Measurements from ENCODE around the gene CAMK2N1.
A peak's percentile ranks its signal among the peaks of the same experiment; 100 is the strongest.

Gene CAMK2N1

DNA sequence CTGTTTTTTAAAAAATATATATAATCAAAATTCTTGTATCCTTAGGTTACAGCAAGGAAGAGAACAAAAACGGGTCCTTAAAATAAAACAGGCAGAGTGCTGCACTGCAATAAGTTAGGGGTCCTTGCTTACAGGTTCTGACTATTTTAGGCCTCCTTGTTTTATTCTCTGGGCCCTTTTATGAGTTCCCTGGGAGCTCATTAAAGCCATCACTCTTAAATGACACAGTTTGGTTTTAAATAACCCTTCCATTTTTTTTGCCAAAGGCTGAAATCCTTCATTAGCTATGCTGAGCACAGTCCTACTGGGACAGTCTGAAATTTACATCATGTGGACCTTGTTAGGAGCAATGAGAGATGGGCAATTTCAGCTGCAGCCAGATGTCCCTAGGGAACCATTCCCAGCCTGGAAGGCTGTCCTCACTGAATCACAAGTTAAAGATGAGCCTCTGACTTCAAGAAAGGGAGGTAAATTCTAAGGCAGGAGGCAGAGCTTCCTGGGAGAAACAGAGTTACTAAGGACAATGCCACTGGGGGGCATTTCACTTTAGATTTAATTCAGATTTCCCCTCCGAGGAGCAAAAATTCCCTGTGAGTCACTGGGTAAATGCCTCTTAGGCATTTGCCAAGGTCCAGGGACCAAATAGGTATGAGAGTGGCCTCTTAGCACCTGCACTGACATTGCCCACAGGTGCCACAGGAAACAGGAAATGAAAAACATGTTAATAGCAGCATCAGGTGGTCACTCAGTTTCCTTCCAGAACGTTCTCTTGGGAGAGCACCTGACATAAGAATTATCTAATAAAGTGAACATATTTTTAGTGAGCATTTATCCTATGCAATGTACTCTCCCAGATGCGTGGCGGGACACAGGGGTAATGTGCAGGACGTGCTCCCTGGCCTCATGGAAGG is 25.8 kb upstream of the CAMK2N1 start:
- Histone ChIP-seq H3K9me3 (replicated peaks in 1 of 11) (no peaks in the 10 kb centered on the region), H3K27ac (no peak overlapping the region), H3K4me1 (peaks cover 5 to 19% (median 11%) of the 10 kb centered on the region in 10 experiments), H3K27me3 (no peaks in the 10 kb centered on the region), H3K9ac (0 out of 22 replicates have a peak overlapping the region, but pooled peaks of 1 of the 11 experiments have one; percentile 9), H3K36me3 (no peaks in the 10 kb centered on the region), H3K4me3 (no peak overlapping the region), H3K4me2 (peak overlapping the region in 5 of 11 experiments; percentile 16 to 51 (median 34); a peak in 5 of 22 replicates), H4K20me1 (peaks cover 0 to 3% (median 0%) of the 10 kb centered on the region in 11 experiments; a peak in 1 of 22 replicates)
- no peak for TF ChIP-seq Cebpa-rat (IDR thresholded peaks at IDR 0.05)

DNA sequence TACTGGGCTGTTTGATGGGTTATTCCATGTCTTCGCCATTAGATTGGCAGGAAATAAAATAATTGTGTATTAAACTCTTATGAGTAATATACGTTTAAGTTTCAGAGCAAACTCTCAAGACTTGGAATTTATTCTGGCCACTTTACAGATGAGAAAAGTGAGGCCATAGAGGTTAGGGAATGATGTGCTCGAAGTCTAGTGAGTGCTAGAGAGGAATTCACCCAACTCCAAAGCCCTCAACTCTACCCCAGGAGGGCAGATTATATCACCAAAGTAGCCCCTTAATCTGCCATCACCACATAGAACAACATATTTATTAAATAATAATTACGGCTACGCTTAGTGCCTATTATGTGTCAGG is 22.4 kb upstream of the CAMK2N1 start:
- Histone ChIP-seq H3K27ac (peak overlapping the region; percentile 78 to 91 (median 85)), H4K20me1 (peaks cover 11 to 31% (median 22%) of the 10 kb centered on the region in 11 experiments; a peak in 18 of 22 replicates), H3K27me3 (no peaks in the 10 kb centered on the region), H3K9ac (peak overlapping the region; percentile 84 to 93 (median 90)), H3K9me3 (replicated peaks in 1 of 11) (no peaks in the 10 kb centered on the region), H3K36me3 (peaks cover 20 to 31% (median 28%) of the 10 kb centered on the region in 11 experiments), H3K4me3 (peak overlapping the region; percentile 89 to 100 (median 96)), H3K4me1 (peaks cover 23 to 34% (median 31%) of the 10 kb centered on the region in 10 experiments), H3K4me2 (peak overlapping the region; percentile 56 to 98 (median 89))
- no peak for TF ChIP-seq Cebpa-rat (IDR thresholded peaks at IDR 0.05)

DNA sequence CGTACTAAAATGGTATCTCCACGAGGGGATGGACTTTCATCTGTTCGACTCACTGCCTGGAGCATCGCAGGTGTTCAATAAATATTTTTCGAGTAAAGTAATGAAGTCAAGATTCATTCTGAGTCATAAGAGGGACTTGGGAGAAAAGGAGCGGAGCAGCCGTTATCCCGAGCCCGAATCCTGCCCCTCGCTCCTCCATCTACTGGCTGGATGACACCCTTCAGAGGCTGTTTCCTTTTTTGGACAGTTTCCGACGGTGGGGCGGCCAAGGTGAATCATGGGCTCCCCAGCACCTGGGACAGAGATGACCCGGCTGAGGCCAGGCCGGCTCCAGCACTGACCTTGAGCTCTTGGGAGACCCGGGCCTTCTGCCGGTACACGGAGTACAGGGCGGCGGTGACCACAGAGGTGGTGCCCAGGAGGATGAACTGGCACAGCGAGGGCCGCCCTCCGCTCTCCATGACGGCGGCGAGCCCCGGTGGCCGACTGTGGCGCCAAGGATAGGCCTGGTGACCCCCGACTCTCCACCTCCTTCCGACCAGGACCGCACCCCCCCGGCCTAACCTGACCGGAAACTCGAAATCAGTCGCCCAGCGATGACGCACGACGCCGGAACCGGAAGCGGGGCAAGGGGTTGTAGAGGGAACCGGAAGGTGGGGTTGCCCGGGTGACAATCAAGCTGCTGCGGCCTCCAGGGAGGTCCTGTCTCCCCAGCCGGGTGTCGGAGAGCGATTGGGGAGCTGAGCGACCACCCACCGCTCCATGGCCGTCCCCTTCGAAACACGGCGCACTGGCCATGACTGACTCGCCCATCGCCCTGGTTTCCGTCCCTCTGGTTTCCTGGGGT is 21.8 kb upstream of the CAMK2N1 start, which contains the start of gene MUL1:
Gene MUL1 (minus strand): TSS at position 588 of the 847 bp plus-strand sequence. CDS start 127 bp downstream, at position 461.
- Histone ChIP-seq H3K36me3 (peaks cover 26 to 37% (median 34%) of the 10 kb centered on the region in 11 experiments), H3K9ac (peak within 1 kb of the TSS; percentile 84 to 93 (median 90)), H3K4me3 (peak within 1 kb of the TSS; percentile 89 to 100 (median 96)), H3K27me3 (no peaks in the 10 kb centered on the region), H3K4me1 (peaks cover 23 to 34% (median 31%) of the 10 kb centered on the region in 10 experiments), H3K4me2 (peak within 1 kb of the TSS; percentile 79 to 98 (median 91)), H3K27ac (peak within 1 kb of the TSS; percentile 78 to 91 (median 85)), H4K20me1 (peaks cover 11 to 36% (median 27%) of the 10 kb centered on the region in 11 experiments; a peak in 18 of 22 replicates), H3K9me3 (replicated peaks in 1 of 11) (no peaks in the 10 kb centered on the region)
- TF ChIP-seq Cebpa-rat (IDR thresholded peaks at IDR 0.05): no peak

DNA sequence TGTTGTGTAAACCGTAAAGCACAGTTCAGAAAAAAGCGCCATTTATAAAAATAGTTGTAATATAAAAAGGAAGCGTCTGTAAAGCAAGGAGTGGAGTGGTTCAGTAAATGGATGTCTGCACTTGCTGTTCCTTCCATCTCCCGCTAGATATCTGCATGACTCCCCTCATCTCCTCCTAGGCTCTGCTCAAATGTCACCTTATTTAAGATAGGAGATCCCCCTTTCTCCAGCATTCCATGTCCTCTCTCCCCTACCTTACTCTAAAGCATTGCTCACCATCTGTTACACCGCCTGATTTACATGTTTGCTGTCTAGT is 21.2 kb upstream of the CAMK2N1 start:
- no peaks in the 10 kb centered on the region for H3K27me3 ChIP-seq
- H3K4me2 ChIP-seq: peak overlapping the region; percentile 79 to 98 (median 91)
- H3K4me1 ChIP-seq: peaks cover 23 to 34% (median 30%) of the 10 kb centered on the region in 10 experiments
- H3K36me3 ChIP-seq: peaks cover 32 to 42% (median 40%) of the 10 kb centered on the region in 11 experiments
- peak overlapping the region; percentile 78 to 91 (median 85); a peak in 21 of 22 replicates for H3K27ac ChIP-seq
- H3K9ac ChIP-seq: peak overlapping the region; percentile 84 to 93 (median 90)
- H4K20me1 ChIP-seq: peaks cover 11 to 36% (median 27%) of the 10 kb centered on the region in 11 experiments; a peak in 18 of 22 replicates
- H3K9me3 ChIP-seq (replicated peaks in 1 of 11): no peaks in the 10 kb centered on the region
- H3K4me3 ChIP-seq: peak overlapping the region; percentile 89 to 100 (median 96)
- no peak for TF ChIP-seq Cebpa-rat (IDR thresholded peaks at IDR 0.05)

DNA sequence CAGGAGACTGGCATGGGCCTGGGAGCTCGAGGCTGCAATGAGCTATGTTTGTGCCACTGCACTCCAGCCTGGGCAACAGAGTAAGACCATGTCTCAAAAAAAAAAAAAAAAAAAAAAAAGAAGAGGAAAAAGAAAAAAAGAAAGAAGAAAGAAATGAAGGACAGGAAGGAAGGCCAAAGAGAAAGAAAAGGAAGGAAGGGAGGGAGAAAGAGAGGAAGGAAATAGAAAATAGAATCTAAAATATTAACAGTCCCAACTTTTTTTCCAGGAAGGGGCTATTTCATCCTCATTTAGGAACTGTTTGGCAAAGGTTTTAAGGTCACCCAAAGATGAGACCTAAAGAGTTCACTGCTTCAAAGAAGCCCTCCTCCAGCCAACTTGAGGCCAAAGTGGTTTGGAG is 19.5 kb upstream of the CAMK2N1 start:
- H3K4me2 ChIP-seq: peak overlapping the region in 10 of 11 experiments; percentile 10 to 97 (median 89); a peak in 14 of 22 replicates
- peaks cover 11 to 49% (median 37%) of the 10 kb centered on the region in 11 experiments; a peak in 18 of 22 replicates for H4K20me1 ChIP-seq

DNA sequence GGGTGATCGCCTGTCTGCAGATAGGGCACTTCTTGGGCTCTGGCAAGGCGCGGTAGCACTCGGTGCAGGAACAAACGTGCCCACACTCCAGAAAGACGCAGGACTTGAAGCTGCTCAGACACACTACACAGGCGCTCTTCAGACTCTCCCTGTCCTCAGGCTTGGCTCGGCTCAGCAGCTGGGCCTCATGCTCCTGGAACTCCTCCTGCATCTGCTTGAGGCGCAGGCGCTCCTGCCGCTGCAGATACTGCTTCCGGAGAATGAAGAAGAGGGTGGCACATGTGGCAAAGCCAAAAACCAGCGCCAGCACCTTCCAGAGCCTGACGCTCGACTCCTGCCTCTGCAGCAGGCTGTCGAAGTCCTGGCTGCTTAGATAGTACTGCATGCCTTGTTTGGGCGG is 14.7 kb upstream of the CAMK2N1 start:
- H3K4me2 ChIP-seq: no peak overlapping the region
- TF ChIP-seq Cebpa-rat (IDR thresholded peaks at IDR 0.05): no peak
- peaks cover 19 to 82% (median 59%) of the 10 kb centered on the region in 11 experiments; a peak in 20 of 22 replicates for H4K20me1 ChIP-seq
- peaks cover 3 to 38% (median 7%) of the 10 kb centered on the region in 10 experiments; a peak in 18 of 20 replicates for H3K4me1 ChIP-seq
- no peaks in the 10 kb centered on the region for H3K9me3 ChIP-seq (replicated peaks in 1 of 11)
- no peaks in the 10 kb centered on the region for H3K27me3 ChIP-seq
- no peak overlapping the region for H3K27ac ChIP-seq
- no peak overlapping the region for H3K4me3 ChIP-seq
- H3K9ac ChIP-seq: no peak overlapping the region
- peaks cover 71 to 88% (median 77%) of the 10 kb centered on the region in 11 experiments for H3K36me3 ChIP-seq

More for the DNA sequence above, 19.5 kb upstream of the CAMK2N1 start:
- TF ChIP-seq Cebpa-rat (IDR thresholded peaks at IDR 0.05): no peak
- Histone ChIP-seq H3K4me3 (no peak overlapping the region), H3K4me1 (peaks cover 19 to 34% (median 24%) of the 10 kb centered on the region in 10 experiments), H3K27me3 (no peaks in the 10 kb centered on the region), H3K36me3 (peaks cover 49 to 60% (median 57%) of the 10 kb centered on the region in 11 experiments), H3K27ac (no peak overlapping the region), H3K9ac (peak overlapping the region in 6 of 11 experiments; percentile 12 to 93 (median 18); a peak in 4 of 22 replicates), H3K9me3 (replicated peaks in 1 of 11) (no peaks in the 10 kb centered on the region)

DNA sequence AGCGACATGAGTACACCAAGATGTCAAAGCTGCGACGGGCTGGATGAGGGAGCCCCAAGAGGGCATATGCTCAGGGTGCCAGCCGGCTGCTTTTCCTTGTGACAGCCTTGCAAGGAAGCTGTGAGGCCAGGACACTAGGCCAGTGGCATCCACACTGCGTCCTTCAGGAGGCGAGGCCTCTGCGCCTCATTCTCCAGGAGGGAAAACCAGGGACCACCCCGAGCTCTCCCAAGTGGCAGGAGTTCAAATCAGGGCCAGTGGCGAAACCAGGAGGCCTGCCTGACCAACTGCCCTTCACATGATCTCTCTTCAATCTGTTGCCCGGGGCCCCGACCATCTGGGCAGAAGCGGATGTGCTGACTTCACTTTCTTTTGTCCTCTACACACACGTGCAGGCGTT is 13.7 kb upstream of the CAMK2N1 start:
- peaks cover 62 to 78% (median 69%) of the 10 kb centered on the region in 11 experiments for H3K36me3 ChIP-seq
- peaks cover 18 to 74% (median 52%) of the 10 kb centered on the region in 11 experiments; a peak in 20 of 22 replicates for H4K20me1 ChIP-seq
- no peaks in the 10 kb centered on the region for H3K27me3 ChIP-seq
- no peak overlapping the region for H3K9ac ChIP-seq
- peaks cover under 1 to 33% (median 3%) of the 10 kb centered on the region in 10 experiments; a peak in 19 of 20 replicates for H3K4me1 ChIP-seq
- no peak overlapping the region for H3K4me3 ChIP-seq
- no peak overlapping the region for H3K27ac ChIP-seq
- no peak for TF ChIP-seq Cebpa-rat (IDR thresholded peaks at IDR 0.05)
- H3K4me2 ChIP-seq: no peak overlapping the region
- H3K9me3 ChIP-seq (replicated peaks in 1 of 11): no peaks in the 10 kb centered on the region

DNA sequence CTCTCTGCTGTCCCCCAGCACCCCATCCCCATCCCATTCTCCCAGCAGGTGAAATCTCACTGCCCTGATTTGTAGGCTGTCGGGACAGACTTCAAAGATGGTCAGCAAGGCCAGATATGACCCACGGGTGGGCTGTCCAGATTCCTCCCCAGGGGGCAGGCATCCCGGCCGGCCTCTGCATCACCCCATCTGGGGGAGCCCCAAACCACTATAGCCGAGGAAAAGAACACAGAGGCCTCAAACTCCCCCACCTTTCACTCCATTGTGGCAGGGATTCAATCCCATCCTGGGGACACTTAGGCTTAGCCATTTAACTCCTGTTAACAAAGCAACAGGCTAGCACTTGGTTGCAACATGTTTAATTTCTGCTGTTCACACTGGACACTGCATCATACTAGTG is 13.1 kb upstream of the CAMK2N1 start:
- H3K9me3 ChIP-seq (replicated peaks in 1 of 11): no peaks in the 10 kb centered on the region
- peaks cover 57 to 72% (median 63%) of the 10 kb centered on the region in 11 experiments for H3K36me3 ChIP-seq
- H3K4me1 ChIP-seq: peaks cover 6 to 37% (median 9%) of the 10 kb centered on the region in 10 experiments
- no peak overlapping the region for H3K4me3 ChIP-seq
- no peak overlapping the region for H3K4me2 ChIP-seq
- no peak for TF ChIP-seq Cebpa-rat (IDR thresholded peaks at IDR 0.05)
- H3K9ac ChIP-seq: no peak overlapping the region
- no peak overlapping the region for H3K27ac ChIP-seq
- H4K20me1 ChIP-seq: peaks cover 12 to 70% (median 46%) of the 10 kb centered on the region in 11 experiments; a peak in 20 of 22 replicates
- no peaks in the 10 kb centered on the region for H3K27me3 ChIP-seq
